ENCODE data around the gene ERGIC3.
"Not testable (repeated sequence)": the region's sequence is repeated elsewhere in the genome, so short reads cannot be mapped to it uniquely, and the experiment has no call there.

The ERGIC3 gene

DNA sequence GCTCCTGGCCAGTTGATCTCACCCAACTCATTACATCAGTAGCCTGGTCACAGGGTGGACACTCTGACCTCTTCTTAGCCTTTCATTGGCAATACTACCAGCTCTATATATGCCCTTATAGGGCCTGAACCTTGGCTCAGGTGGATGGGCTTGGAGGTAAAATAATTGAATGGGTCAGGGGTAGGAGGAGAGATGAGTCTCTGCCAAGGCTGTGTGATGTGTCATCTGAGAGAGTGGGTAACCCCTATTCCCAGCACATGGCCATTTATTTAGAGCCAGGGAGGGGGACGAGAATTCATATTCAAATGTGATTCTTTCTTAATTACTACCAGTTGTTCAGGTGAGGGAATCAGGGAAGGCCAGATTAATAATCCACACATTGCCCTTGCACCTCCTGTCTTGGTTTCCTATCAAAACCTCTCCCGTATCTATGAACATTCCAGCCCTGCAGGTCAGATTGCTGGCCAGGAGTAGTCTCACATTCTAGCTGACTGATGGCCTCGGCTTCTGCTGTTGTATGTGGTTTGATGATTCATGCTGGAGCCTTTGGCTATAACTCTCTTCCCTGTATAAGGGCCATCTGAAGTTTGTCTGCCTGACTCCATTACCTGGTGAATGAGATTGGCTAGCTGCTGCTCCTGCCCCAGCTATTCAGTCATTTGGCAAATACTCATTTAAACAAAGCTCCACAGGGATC lies 25.8 kb upstream of the ERGIC3 start:
- DNase-seq: no peak

DNA sequence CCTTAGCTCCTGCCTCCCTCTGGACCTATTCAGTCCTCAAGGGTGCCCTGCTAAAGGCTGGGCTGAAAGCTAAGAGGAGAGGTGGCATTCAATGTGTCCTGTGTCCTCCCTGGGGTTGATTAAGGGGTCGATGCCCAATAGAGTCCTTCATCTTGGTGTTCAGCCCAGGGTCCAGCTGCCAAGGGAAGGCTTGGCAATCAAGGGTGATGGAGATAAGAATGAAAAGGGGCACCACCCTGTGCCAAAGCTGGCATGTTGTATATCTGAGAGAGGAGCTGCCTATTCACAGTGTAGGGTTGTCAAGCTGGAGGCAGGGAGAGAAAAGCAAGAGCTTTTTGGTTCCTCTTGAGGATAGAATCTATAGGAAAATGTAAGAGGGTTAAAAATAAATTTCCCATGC lies 24.8 kb upstream of the ERGIC3 start:
- DNase-seq: no peak

DNA sequence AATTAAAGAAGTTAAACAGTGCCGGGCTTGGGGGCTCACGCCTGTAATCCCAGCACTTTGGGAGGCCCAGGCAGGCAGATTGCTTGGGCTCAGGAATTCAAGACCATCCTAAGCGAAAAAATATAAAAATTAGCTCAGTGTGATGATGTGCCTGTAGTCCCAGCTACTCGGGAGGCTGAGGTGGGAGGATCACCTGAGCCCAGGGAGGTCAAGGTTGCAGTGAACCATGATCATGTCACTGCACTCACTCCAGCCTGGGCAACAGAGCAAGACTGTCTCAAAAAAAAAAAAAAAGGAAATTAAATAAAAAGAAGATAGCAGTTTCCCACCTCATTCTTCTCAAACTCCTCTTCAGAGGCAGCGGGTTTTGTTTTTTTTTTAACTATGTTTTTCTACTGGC lies 24.1 kb upstream of the ERGIC3 start:
- DNase-seq: not testable (repeated sequence)

DNA sequence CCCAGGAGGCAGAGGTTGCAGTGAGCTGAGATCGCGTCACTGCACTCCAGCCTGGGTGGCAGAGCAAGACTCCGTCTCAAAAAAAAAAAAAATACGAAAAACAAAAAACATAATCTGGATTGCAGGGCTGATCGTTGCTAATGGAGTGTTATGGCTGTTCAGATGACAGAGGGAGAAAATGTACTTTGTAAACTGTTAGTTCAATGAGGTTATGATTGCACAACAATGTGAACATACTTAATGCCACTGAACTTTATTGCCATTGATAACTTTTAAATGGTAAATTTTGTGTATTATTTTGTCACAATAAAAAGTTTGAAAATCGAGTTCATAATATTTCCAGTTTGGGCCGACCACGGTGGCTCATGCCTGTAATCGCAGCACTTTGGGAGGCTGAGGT lies 22.9 kb upstream of the ERGIC3 start:
- DNase-seq: no peak

DNA sequence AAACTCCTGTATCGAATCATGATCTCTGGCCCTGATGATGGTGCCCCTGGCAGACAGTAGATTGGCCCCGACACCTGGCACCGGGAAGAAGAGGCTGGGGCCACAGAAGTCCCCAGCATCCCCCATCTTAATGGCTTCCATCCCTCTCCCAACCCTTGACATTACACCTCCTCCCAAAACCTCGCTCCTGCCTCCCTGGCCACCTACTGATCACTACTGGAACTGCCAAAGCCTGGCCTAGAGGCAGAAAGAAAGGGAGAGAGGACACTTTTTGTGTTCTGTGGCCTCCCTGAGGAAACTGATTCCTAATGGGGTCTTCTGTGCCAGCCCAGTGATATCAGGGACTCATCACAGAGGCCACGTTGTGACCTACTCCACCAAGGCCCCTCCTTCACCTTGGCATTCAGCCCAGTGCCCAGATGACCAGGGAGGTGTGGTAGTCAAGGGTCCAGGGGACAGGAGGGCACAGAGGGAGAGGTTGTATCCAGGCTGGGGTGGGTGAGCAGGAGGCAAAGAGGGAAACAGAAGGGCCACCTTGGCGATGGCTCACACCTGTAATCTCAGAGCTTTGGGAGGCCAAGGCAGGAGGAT lies 18.5 kb upstream of the ERGIC3 start:
- DNase-seq: no peak

GRCh38 chr20:35525639-35526038 lies 16.2 kb upstream of the ERGIC3 start:
- DNase-seq: no peak

DNA sequence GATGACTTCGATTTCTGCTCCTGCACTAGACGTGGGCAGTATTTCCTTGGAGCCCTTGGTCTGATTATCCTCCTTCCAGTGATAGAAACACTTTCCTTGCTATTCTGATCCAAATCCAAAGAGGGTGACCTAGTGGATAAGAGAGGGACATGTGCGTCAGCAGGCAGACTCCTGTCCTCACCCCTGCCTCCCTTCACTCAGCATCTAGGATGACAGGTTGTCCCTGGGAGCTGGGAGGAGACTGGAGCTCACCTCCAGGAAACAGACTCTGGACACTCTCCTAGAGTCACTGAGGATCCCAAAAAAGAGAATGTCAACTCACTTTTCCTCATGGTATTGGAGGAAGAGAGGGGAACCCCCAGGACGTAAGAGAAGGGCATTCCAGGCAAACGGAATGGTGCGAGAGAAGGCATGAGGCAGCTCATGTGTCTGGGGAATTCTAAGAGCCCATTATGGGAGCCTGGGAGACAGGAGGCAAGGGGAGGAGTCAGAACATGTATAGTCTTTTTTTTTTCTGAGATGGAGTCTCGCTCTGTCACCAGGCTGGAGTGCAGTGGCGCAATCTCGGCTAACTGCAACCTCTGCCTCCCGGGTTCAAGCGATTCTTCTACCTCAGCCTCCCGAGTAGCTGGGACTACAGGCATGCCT lies 14.6 kb upstream of the ERGIC3 start:
- DNase-seq: no peak

DNA sequence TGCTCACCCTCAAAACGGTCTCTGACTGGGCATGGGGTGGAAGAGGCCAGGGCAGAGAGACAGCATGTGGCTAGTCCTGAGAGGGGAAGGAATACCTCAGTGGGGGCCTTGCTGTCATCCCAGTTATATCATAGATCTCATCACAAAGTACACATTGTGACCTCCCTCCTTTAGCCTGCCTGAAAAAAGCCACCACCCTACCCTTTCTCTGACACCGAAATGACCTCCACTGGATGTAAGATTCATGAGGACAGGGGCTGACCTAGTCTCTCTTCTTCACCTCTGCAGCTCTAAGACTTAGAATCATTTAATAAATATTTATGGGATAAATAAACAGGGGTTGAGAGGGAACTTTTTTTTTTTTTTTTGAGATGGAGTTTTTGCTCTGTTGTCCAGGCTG lies 12.3 kb upstream of the ERGIC3 start, which contains the start of gene C20orf173:
Gene C20orf173, minus strand, starts transcription at position 101 of the 400 bp plus-strand sequence. CDS start 279 bp downstream, outside the sequence.
- no peak for DNase-seq

GRCh38 chr20:35539756-35540212 lies 2.1 kb upstream of the ERGIC3 start:
- peak; percentile 50 for DNase-seq

DNA sequence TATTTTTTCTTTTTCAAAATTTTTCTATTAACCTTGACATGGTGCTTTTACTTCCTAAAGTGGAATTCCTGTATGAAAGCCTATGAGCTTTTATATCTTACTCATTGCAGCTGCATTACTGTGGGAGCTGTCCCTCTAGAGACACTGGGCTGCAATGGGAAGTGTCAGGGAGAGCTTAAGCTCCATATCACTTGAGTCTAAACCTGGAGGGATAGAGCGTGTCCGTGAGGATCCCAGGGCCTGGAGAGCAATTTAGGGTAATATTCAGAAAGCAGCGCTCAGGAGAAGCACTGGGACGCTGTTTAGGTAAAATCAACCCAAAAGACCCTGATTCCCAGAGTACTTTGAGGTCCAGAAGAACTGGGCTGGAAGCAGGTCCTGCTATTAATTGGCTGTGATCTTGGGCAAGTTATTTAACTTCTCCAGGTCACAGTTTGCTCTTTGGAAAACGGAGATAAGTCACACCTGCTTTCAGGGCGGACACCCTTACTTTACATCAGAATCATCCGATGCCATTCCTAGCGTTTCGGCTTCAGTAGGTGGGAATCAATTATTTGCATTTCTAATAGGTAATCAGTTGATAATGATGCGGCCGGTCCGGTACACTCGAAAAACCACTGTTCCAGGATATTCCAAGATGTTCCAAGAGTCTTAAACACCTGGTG lies 628 bp upstream of the ERGIC3 start:
- no peak for DNase-seq

- DNase-seq: no peak
Measured at GRCh38 chr20:35542990-35543389, 1.1 kb downstream of the ERGIC3 start.

DNA sequence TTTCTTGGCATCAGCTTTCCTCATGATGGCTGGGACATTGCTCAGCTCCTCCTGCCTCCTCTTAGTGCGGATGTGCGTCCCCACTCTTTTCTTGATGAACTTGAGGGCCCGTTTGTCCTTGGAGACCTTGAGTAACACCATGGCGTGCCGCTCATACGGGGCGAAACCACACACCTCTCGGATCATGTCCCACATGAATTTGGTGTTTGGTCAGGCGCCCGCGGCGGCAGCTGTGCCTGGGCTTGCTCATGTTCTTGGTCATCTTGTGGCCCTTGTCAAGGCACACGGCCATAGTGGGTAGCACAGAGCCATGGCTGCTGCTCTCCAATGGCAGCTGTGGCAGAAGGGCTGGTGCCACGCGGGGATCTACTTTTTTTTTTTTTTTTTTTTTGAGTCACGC lies 2.6 kb downstream of the ERGIC3 start:
- DNase-seq: no peak

DNA sequence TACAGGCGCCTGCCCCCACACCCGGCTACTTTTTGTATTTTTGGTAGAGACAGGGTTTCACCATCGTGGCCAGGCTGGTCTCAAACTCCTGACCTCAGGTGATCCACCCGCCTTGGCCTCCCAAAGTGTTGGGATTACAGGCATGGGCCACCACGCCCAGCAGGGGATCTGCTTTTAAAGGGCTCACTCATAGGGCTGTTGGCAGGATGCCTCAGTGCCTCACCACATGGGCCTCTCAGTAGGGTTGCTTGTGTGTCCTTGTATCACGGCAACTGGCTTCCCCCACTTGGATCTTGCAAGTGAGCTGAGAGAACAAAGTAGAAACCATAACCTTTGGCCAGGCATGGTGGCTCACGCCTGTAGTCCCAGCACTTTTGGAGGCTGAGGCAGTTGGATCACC lies 3.1 kb downstream of the ERGIC3 start:
- not testable (repeated sequence) for DNase-seq

GRCh38 chr20:35546127-35546526 lies 4.2 kb downstream of the ERGIC3 start:
- DNase-seq: no peak

- DNase-seq: no peak
Measured at GRCh38 chr20:35547329-35547728, 5.5 kb downstream of the ERGIC3 start.

- no peak for DNase-seq
Measured at GRCh38 chr20:35551503-35551902, 9.6 kb downstream of the ERGIC3 start.

DNA sequence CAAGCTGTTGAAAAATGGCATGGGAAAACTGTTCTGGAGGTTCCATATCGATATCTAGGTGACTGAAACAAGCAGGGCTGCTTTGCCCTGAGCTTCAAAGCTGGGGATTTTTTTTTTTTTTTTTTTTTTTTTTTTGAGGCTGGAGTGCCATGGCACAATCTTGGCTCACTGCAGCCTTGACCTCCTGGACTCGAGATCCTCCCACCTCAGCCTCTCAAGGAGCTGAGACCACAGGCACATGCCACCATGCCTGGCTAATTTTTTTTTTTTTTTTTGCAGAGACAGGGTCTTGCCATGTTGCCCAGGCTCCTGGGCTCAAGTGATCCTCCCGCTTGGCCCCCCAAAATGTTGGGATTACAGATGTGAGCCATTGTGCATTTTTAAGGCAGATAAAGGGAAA lies 11.0 kb downstream of the ERGIC3 start:
- DNase-seq: no peak

DNA sequence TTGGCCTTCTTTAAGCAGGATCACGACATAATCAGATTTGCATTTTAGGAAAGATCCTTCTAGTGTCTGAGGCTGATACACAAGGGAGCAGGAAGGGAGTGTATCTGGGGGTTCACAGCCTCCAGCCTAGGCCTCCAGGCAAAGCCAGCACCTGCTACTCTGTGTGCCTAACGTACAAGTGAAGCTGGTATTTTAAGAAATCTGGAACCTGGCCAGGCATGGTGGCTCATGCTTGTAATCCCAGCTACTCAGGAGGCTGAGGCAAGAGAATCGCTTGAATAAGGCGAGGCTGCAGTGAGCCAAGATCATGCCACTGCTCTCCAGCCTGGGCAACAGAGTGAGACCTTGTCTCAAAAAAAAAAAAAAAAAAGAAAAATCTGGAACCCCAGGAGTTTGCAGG lies 13.6 kb downstream of the ERGIC3 start:
- DNase-seq: not testable (repeated sequence)

GRCh38 chr20:35555951-35556645 lies 14.2 kb downstream of the ERGIC3 start:
- DNase-seq: no peak

DNA sequence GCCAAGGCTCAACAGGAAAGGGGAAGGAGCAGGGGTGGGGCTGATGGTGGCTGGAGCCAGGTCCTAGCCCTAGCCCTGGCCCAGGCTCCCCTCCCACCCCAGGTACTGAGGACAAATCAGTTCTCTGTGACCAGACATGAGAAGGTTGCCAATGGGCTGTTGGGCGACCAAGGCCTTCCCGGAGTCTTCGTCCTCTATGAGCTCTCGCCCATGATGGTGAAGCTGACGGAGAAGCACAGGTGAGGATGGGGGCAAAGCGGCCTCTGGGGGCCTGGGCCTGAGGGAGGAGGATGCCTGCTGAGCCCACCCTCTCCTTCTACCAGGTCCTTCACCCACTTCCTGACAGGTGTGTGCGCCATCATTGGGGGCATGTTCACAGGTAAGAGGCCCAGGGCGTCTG lies 15.0 kb downstream of the ERGIC3 start:
- DNase-seq: no peak

DNA sequence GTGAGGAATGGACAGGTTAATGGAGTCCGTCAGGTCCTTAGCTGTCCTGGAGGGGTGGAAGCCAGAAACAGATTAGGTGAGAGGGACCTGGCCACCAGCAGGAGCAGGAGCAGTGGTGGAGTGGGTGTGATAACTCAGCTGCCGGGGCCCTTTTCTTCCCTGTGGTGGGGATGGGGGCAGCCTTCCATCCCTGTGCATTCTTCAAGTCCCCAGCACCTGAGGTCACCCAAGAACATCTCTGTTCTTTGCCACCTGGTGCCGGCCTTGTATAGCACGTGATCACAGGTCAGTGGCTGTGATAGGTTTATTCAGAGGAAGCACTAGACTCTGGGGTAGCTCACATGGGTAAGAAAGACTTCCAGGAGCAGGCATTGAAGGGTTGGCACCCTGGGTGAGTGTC lies 16.6 kb downstream of the ERGIC3 start:
- DNase-seq: no peak

DNA sequence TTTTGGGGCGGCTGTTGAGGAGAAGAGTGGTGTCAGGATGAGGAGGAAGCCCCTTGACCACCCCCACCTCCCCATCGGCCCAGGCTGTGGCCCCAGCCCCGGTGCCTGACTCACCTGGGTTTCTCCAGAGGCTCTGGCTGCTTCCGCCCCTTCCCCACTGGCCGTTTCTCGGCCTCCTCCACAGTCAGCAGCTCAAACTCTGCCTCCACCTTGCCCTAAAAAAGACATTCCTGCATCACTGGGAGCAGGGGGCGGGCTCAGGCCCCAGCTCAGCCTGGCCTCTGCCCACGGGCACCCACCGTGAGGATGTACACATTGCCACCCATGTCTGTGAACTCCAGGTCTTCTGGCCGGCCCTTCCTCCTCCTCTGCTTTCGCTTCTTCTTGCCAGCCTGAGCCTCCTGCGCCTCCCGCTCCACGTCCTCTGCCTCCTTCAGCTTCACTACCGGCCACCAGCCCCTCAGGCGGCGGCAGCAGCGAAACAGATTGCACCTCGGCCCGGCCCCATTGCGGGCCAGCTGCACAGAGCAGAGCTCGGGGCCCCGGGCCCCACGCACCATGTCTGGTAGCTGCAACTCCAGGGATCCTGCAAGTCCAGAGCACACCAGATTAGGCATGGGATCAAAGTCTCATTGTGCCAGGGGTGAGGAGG lies 17.3 kb downstream of the ERGIC3 start:
- DNase-seq: no peak
